HG02852 (cell line): ENCODE measurements around the gene VDAC1.
A peak's percentile ranks its signal among the peaks of the same experiment; 100 is the strongest.
"Not testable (repeated sequence)": the region's sequence is repeated elsewhere in the genome, so short reads cannot be mapped to it uniquely, and the experiment has no call there.

Experiments
- ATAC-seq: cut with Tn5 transposase; IDR thresholded peaks from one replicate; pipeline ENCODE4 v1.9.1; 2021; ENCODE audit warnings: mild to moderate bottlenecking, moderate library complexity; ENCODE audit not compliant: unreplicated experiment

The VDAC1 gene, protein sequence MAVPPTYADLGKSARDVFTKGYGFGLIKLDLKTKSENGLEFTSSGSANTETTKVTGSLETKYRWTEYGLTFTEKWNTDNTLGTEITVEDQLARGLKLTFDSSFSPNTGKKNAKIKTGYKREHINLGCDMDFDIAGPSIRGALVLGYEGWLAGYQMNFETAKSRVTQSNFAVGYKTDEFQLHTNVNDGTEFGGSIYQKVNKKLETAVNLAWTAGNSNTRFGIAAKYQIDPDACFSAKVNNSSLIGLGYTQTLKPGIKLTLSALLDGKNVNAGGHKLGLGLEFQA

GRCh38 chr5:134004626-134005416 lies at the start of gene VDAC1:
Gene VDAC1, minus strand, starts transcription at chr5:134004975. Its CDS starts 11,963 bp downstream, at chr5:133993012.
- peak; percentile 75 for ATAC-seq

DNA sequence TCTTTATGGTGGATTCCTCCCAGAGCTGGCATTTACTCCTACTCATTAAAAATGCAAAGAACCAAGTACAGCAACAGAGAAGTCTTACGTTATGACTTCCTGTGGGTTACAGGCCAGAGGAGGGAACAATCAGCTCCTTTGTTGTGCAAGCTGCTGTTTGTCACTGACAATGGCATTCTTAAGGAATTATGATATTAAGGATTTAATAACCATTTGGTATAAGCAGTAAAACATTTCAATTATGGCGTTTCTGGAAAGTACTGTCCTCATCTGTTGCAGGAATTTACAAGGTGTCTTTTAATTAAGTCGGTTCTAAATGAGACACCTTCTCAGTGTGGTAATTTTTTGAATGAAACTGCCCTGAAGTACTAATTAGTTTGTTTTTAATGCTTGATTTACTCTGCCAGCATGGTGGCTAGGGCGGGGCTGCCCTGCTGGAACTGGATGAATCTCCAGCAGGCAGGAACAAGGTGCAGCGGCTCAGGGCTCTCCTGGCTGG lies 49.1 kb upstream of the VDAC1 start:
- ATAC-seq = no peak

GRCh38 chr5:134053314-134053839 lies 48.6 kb upstream of the VDAC1 start:
- ATAC-seq = no peak

DNA sequence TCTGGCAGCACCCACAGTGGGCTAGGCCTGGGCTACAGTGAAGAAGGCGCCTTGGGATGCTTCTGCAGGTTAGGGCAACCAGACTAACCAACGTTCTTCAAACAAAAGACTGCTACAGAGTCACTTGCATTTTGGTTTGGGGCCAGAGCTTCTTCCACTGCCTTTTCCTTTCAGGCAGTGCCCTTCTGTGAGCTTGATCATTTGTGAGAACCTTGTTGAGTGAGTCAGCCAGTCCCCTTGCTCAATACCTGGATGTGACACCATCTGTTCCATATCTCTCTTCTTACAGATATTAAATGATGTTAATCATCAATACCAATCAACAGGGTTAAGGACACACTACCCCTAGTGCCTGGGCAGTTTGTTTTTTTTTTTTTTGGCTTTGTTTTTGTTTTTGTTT lies 46.5 kb upstream of the VDAC1 start:
- ATAC-seq = no peak

DNA sequence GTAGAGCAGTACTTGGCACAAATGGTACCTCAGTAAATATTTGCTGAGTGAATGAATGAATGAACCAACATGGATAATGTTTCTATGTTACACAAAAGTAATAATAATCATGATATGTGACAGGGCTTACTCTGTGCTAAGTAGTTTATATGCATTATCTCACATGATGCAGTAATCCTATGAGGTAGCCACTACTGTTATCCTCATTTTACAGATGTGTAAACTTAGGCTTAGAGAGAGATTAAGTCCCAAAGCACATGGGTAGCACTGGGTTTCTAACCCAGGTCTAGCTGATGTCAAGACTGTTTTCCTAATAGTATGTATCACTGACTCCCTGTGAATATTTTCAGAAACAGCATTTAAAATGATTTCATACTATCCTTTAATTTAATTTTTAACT lies 44.1 kb upstream of the VDAC1 start:
- ATAC-seq = no peak

GRCh38 chr5:134047687-134048056 lies 42.9 kb upstream of the VDAC1 start:
- ATAC-seq = no peak

DNA sequence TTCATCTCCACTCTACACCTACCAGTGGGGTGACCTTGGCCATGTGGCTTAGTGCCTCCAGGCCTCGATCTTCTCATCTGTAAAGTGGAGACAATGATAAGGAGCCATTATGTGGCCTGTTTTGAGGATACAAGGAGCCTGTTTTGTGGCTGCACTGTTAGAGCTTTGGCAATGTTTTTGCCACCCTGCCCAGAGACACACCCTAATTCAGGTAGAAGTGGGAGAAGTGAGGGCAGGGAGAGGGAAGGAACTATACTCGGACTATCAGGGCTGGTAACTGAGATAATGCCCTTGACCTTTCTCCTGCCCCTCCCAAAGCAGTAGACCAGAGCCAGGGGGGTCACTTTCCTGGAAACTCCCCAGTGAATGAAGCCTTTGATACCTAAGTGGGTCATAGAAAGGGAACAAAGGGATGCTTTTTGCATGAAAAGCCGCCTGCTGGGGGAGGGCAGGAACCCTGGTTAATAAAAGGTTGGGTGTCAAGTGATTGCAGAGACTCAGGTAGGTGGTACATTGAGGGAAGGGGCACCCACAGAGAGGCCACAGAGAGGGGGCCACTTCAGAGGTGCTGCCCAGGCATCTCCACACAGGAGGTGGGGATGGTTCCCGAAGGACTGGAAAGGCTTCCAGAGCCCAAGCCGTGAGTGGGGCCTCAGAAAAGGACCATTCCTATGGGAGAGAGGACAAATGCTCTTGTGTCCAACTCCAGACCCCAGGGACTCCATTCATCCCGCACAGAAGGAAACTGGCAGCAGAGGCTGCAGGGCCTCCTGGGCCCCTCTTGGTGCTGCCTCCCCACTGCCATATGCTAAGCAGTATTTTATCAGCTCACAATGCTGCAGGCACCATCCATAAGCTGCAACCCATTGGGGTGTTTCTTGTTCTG lies 42.3 kb upstream of the VDAC1 start:
- ATAC-seq = no peak

DNA sequence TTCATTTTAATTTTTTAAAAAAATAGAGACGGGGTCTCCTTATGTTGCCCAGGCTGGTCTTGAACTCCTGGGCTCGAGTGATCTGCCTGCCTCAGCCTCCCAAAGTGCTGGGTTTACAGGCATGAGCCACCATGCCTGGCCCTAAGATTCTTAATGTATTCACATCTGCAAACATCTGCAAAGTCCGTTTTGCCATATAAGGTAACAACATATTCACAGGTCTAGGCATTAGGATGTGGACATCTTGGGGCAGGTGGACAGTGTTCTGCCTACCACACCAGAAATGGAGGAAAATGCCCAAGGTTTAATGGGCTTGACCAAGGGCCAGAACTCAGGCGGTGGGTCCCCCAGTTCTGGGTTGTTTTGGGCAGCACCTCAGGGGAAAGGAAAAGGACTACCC lies 41.6 kb upstream of the VDAC1 start:
- no peak for ATAC-seq

- ATAC-seq = no peak
Measured at GRCh38 chr5:134043793-134044792, 39.3 kb upstream of the VDAC1 start.

GRCh38 chr5:134041570-134042411 lies 37.0 kb upstream of the VDAC1 start:
- ATAC-seq = peak; percentile 73

GRCh38 chr5:134038138-134038537 lies 33.4 kb upstream of the VDAC1 start:
- no peak for ATAC-seq

DNA sequence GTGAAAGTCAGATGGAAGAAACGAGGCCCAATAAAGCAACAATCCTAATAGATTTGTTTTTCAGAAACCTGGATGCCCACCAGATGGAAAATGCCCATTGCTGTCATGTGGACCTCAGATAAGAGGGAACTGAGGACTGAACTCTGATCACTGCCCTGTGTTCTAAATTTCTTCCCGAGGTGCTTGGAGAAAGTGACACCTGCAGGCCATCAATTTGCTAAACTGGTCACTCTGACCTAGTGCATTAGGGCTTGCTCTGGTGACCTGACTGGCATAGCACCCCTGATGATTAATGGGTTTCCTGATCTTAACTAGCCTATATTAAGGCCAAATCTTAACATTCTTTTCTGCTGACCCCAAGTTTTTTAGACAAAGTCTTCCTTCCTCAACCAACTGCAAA lies 32.4 kb upstream of the VDAC1 start:
- ATAC-seq = no peak

DNA sequence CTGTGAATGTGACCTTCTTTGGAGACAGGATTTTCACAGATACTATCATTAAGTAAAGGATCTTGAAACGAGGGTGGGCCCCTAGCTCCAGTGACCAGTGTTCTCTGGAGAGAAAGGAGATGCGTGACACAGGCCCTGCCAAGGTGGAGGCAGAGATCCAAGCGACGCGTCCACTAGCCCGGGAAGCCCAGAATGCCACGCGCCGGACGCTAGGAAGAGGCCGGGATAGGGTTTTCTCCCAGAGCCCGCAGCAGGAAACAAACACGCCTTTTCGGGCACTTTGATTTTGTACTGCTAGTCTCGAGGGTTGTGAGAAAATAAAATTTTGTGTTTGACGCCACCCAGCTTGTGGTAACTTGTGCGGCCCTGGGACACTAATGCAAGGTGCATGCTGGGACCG lies 29.6 kb upstream of the VDAC1 start:
- no peak for ATAC-seq

DNA sequence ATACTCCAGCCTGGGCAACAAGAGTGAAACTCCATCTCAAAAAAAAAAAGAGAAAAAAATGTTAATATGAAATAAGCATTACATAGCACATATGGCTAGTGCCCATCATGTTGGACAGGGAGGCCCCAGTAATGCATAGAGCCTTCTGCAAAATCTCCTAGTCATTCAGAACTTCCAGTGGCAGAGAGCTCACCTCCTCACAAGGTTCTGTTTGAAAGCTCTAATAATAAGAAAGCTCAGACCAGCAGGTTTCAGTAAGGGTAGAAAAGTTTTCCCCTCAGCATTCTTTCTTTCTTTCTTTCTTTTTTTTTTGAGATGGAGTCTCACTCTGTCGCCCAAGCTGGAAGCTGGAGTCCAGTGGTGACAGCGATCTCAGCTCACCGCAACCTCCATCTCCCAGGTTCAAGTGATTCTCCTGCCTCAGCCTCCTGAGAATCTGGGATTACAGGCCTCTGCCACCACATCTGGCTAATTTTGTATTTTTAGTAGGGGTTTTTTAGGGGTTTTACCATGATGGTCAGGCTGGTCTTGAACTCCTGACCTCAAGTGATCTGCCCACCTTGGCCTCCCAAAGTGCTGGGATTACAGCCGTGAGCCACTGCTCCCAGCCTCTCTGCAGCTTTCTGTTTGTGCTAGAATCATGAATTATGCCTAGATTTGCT lies 25.7 kb upstream of the VDAC1 start:
- not testable (repeated sequence) for ATAC-seq

DNA sequence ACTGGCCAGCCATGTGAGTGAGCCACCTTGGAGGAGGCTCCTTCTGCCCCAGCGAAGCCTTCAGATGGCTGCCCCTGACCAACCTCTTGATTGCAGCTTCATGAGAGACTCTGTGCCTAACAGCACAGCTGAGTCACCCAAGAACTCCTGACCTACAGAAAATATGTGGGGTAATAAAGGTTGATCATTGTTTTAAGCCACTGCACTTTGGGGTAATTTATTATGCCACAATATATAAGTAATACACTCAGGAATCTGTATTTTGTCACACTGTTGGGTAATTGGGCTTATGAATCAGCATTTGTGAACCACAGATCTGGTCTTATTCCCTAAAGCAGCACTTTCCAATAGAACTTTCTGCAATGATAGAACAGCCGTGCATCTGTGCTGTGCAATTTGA lies 24.4 kb upstream of the VDAC1 start:
- no peak for ATAC-seq

DNA sequence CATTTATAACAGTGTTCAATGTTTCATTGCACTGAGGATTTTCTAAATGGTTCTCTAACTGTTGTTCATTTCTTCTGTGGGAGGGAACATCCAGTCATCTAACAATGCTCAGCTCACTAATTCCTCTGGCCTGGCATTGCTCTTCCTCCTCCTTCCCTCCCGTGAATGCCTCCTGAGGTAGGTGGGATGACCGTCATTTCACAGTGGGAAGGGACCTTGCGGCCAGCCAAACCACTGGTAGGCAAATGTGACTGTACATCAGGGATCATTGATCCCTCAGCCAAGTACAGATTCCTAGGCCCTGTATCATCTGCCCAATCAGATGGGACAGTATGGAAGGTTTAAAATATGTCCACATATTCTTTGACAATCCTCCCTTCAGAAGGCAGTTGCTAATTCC lies 23.7 kb upstream of the VDAC1 start:
- ATAC-seq = no peak

DNA sequence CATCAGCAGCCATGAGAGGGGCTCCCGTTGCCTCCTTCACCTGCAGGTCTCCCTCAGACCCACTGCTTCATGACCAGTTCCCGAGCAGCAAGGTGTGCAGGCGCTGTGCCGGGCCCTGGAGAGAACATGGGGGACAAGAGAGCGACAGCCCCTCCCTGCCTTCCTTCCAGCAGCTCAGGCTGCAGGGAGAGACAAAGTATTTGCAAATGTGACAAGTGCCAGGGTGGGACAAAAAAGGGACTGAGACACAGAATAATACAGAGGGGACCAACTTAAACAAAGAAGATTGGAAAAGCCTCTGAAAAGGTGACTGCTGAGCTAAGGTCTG lies 22.5 kb upstream of the VDAC1 start:
- ATAC-seq = no peak

DNA sequence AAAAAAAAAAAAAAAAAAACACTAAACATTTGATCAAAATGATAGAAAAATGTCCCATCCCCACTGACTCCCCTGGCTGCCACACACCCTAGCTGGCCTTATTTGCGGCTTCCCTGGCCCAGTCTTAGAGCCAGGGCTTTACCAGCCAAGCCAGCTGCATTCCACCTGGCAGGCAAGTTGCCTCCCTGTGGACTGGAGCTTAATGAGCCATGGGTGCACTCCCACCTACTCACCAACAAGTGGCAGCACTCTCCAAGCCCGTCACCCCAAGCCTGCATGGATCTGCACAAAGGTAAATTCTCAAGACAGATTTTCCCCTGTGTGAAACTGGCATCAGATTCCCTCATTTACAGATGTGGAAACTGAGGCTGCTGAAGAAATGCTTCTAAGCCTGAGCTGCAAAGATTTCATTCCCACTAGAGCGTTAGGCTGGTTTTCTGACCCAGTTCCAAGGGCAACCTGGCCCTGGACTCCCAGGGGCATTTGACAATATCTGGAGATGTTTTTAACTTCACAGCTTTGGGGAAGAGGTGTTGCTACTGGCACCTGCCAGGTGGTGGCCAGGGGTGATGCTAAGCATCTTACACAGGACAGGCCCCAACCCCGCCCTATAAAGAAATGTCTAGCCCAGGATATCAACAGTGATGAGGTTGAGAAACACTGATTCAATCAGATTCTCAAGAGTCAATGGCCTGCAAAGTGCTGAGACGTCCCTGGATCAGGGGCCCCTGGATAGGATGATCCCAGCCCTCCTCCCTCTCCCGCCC lies 21.9 kb upstream of the VDAC1 start:
- ATAC-seq = peak; percentile 66
